HG02938 (cell line): ENCODE data around the gene ULK4.
"Not testable (repeated sequence)": the region's sequence is repeated elsewhere in the genome, so short reads cannot be mapped to it uniquely, and the experiment has no call there.

Experiments
- ATAC-seq: cut with Tn5 transposase; IDR thresholded peaks from one replicate; pipeline ENCODE4 v1.9.1; 2021; ENCODE audit warnings: mild to moderate bottlenecking, moderate library complexity; ENCODE audit not compliant: unreplicated experiment

Gene ULK4

DNA sequence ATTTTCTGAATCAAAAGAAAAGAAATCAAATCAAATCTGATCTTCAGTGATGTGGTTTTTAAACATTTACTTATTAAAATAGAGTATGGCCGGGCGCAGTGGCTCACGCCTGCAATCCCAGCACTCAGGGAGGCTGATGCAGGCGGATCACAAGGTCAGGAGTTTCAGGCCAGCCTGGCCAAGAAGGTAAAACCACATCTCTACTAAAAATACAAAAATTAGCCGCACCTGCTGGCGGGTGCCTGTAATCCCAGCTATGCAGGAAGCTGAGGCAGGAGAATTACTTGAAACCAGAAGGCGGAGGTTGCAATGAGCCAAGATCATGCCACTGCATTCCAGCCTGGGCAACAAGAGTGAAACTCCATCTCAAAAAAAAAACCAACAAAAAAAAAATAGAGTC, 169.1 kb downstream of the ULK4 start:
- no peak for ATAC-seq

DNA sequence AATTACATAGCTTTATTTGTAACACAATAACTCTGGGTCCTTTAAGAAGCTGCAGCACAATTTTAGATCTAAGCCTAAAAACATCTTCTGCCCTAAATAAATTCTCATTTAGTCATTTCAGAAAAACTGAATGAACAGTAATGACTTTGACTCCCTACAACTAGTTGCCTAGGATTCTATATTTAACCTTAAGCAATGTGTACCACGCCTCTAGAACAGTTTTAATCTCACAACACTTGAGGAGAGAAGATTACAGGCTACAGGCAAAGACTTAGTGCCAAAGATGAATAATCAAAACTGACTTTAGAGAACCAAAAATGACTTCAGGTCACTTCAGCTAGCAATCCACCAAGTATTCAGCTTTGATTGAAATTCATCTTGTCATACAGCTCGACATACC, 192.8 kb downstream of the ULK4 start:
- ATAC-seq = no peak

DNA sequence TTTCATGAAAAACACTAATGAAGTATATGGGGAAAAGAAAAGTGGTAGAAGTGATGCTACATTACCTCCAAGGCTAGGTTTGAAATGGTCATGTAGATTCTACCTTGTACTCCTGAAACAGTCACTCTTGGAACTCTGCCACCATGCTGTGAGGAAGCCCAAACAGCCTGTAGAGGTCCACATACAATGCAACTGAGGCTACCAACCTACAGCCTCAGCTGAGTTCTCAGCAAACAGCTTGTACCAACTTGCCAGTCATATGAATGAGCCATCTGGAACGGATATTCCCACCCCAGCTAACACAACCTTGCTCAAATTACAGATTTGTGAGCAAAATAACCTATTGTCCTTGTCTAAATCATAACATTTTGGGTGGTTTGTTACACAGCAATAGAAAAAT, 193.5 kb downstream of the ULK4 start:
- ATAC-seq = no peak

DNA sequence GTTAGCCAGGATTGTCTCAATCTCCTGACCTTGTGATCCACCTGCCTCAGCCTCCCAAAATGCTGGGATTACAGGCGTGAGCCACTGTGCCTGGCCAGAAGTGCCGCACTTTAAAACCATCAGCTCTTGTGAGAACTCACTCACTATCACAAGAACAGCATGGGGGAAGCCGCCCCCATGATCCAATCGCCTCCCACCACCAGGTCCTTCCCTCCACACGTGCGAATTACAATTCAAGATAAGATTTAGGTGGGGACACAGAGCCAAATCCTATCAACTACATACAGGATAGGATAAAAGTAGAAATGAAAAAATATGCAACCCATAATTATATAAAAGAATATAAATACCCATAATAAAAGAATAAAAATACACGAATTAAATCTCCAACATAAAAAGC, 199.0 kb downstream of the ULK4 start:
- ATAC-seq = not testable (repeated sequence)

DNA sequence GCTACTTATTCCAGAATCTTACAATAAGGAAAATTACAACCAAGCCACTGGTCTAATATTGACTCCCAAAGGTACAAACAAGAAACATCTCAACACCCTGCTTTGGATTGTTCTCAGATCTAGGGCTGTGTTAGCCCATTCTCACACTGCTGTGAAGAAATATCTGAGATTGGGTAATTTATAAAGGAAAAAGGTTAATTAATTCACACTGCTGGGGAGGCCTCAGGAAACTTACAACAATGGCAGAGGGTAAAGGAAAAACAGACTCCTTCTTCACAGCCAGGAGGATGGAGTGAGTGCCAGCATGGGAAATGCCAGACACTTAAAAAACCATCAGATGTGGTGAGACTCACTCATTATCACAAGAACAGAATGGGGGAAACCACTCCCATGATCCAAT, 208.3 kb downstream of the ULK4 start:
- ATAC-seq = no peak

DNA sequence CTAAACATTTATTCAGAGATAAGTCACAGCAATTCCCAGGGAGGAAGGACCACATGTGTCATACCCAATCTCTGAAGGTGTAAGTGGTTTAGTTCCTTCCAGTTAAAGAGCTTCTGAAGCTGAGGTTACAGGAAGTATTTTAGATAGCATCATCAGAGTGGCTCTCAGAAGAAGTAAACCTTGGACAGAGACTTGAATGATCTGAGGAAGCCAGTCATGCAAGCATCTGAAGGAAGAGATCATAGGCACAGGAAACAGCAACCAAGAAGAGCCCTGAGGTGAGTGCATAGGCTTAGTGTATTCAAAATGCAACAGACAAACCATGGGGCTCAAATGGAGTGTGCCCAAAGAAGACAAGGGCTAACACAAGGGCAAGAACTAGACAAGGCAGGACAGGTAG, 210.3 kb downstream of the ULK4 start:
- no peak for ATAC-seq

DNA sequence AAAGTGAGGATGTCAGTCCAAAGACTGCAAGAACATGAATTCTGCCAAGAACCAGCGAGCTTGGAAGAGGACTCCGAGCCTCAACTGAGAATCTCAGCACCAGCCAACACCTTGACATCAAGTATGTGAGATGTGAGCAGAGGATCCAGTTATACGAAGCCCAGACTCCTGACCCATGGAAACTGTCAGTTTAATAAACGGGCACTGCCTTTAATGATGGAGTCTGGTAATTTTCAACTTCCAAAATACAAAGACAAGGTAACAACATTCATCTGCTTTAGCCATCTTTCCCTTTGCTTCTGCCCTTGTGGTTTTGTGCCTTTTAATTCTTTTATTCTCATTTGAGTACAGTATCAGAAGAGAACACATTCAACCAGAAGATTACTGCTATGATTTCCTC, 211.9 kb downstream of the ULK4 start:
- ATAC-seq = no peak

DNA sequence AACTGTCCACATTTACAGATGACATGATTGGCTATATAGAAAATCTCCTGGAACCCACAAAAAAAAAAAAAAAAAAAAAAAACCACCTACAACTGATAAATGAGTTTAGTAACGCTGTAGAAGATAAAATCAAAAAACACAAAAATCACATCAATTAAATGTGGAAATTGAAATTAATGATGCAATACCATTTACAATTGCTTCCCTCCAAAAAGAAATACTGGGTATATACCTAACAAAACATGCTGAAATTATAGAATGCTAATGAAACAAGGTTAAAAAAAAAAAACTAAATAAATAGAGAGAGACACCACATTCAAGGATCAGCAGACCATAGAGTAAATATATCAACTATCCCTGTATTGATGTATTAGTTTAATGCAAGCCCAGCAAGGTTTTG, 215.7 kb downstream of the ULK4 start:
- ATAC-seq = no peak

DNA sequence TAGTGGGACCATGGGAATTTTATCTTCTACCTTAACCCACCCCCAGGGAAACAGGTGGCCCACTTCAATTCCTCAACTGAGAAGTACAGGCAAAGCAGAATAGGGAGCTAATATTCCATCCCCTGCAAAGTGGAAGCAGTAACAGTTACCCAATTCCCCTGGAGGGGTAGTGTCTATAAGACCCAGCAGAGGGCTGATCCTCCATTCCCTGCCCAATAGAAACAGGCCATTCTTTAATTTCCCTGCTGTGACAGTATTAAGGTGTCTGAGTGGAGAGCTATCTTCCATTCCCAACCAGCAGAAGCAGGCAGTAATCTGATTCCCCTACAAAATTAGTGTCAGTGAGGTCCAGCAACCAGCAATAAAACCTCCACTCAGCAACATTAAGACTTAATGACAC, 219.8 kb downstream of the ULK4 start:
- no peak for ATAC-seq

DNA sequence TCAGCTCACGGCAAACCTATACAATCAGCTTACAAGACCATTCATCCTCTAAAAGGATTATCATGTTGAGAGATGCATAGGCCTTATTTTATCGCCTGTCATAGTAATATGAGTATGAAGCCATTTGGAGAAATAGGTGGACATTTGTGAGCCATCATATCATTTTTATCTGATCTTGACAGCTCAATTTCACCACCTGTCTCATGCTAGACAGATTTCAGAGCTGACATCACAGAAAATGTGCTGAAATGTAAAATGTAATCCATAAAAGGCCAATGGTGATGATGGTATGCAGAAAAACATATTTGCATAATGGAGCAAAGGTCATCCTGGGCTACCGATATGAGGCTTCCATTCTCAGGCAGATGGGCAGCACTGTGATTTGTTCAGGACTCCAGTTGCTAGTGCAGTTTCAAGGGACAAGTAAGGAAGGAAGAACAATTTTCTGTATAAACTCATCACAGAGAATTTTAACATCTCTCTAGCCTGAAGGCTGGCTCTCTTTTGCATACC, 221.5 kb downstream of the ULK4 start:
- no peak for ATAC-seq

DNA sequence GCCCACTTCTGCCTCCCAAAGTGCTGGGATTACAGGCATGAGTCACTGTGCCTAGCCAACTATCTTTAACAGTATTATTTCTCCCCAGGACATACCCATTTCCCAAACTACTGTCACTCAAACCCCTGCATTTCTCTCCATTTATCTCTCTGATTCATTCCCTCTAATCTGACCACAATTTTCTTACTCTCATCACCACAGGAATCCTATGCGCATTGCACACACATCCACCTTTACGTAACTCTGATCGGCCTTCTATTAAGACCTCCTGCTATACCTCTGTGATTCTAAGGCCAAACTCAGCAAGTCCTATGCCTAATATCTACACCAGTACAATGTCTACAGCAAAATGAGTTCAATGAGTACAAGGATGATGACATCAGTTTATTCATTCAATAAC, 235.0 kb downstream of the ULK4 start:
- ATAC-seq = no peak

DNA sequence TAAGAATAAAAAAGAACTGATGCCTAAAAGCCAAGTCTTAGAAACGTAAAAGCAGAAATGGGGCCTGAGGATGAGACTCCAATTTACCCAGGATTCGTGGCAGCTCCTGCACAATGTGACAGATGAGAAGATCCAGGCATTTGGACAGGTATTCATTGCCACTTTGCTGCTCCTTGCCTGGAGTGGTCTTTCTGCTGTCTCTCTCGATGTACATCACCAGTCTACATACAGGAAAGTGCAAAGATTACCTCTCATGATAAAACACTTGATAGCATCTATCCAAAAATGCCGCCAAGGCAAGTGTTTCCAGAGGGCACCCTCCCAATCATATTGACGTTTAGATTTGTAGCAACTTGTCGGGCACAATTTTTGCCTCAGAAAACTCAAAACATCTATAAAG, 244.3 kb downstream of the ULK4 start:
- ATAC-seq = no peak

DNA sequence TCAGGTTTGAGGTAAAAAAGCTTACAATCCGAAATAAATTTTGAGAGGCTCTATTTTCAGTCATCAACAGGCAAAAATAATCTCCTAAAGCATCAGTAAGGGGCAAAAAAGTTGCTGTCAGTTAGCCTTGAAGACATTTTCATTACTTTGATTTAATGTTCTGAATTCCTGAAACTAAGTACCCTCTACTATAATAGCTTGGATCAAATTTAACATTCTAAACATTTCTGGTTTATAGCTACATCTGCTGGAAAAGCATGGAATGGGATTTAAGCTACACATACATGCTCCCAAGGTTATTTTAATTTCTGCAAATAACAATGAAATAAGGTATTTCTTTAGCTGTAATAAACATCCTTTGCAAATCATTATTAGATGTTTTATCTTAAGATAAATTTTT, 245.4 kb downstream of the ULK4 start:
- ATAC-seq = no peak

DNA sequence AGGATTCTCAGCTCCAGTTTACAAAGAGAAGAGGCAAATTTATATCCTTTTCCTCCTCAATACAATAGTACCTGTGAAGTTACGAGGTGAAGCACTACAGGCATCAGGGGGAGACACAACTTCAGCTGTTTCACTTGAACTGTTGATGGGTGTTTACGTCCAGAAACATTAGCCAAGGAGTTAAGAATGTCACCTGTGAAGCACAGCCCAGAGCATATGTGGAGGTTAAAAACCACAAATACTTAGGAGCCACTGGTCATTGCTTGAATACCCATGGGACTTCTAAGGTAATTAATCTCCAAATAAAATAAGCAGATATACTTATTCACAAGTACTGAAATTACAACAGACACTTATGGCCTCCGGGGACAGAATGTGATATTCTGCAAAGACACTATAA, 246.5 kb downstream of the ULK4 start:
- ATAC-seq = no peak

DNA sequence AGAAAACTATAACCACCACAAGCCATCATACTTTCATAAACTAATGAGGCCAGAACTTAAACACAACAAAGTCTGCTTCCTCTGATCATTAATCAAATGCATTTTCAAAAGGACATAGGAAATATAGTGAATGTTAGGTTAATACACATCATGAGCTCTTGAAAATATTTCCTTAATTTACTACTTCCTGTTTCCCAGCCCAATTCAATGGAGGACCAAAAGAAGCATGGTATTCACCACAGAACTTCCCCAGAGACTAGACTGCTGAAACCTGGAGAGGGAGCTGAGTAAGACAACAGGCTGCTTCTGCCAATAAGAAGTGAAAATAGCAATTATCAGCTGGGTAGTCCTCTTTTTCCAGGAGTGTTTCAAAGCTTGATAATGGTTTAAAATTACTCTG, 250.3 kb downstream of the ULK4 start:
- ATAC-seq = no peak

DNA sequence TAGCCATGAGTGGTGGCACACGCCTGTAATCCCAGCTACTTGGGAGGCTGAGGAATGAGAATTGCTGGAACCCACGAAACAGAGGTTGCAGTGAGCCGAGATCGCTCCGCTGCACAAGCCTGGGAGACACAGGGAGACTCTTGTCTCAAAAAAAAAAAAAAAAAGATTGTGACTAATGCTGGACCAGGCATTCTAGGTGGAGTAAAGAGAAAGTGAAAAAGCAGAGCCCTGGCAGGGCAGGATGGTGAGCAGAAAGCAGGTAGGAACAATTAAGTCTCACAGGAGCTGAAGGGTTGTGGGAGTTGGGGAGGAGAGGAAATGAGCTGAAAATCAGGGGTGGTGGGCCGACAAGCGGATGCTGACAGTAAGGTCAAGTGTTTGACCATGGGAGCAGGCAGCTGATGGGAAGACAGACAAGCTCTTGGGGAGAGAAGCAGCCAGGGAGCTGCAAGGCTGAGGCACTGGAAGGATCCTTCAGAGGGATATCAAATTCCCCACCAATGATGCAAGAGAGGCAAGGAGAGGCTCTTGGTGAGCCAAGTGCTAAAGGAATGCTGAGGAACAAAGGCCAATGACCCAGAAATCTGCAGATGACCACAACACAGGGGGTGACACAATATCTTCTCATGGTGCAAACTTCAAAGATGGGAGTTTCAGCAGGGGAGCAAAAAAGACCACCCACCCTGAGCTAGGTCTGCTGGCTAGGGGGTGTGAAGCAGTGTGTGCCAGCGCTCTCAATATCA, 251.1 kb downstream of the ULK4 start:
- no peak for ATAC-seq

DNA sequence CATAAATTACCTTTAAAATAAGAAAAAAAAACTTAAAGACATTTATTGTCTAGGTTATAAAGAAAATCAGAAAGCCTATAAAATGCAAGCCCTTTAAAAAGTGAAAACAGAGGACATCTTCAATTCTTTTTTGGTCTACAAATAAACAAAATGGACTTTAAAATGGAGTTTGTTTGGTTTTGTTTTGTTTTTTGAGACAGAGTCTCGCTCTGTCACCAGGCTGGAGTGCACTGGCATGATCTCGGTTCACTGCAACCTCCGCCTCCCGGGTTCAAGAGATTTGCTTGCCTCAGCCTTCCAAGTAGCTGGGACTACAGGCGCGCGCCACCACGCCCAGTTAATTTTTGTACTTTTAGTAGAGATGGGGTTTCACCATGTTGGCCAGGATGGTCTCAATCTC, 252.7 kb downstream of the ULK4 start:
- not testable (repeated sequence) for ATAC-seq

DNA sequence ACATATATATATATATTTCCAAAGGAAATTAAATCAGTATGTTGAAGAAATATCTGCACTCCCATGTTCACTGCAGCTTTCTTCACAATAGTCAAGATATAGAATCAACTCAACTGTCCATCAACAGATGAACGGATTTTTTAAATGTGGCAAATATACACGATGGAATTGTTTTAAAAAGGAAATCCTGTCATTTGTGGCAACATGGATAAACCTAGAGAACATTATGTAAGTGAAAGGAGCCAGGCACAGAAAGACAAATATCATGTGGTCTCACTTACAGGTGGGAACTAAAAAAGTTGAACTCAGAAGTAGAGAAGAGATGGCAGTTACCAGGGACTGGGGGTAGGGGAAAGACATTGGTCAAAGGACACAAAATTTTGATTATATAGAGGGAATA, 253.7 kb downstream of the ULK4 start:
- ATAC-seq = no peak

DNA sequence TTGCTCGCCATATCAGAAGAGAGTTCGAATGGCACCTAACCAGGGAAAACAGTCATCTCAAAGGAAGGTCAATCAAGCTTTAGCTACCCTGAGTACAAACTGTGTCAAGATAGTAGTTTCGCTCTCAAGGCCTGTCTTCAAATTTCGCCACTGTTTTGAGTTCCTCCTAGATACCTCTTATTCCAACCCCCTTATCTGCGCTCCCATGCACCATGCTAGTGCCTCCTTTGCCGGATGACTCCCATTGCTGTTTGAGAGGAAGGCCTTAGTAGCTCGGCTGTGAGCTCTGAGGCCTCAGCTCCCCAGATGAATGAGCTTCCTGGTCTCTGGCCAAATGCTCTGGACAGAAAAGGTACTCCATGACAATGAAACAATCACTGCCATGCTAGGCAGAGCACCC, 256.0 kb downstream of the ULK4 start:
- ATAC-seq = no peak

DNA sequence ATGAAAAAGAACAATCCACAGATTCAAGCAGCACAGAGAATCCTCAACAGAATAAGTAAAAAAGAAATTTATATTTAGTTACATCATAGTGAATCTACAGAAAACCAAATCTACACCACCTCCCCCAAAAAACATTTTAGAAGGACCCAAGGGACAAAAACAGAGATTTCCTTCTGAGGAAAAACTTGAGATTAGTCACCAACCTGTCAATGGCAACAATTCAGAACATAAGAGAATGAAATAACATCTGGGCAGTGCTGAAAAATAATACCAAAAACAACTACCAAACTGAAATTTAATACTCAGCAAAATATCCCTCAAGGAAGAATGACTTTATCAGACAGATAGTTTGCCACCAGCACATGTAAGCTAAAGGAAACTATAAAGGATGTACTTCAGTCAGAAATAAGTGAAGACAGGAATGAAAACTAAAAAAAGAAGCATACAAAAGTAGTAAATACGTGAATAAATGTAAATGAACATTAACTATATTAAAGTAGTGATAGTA, 260.7 kb downstream of the ULK4 start:
- ATAC-seq = no peak

DNA sequence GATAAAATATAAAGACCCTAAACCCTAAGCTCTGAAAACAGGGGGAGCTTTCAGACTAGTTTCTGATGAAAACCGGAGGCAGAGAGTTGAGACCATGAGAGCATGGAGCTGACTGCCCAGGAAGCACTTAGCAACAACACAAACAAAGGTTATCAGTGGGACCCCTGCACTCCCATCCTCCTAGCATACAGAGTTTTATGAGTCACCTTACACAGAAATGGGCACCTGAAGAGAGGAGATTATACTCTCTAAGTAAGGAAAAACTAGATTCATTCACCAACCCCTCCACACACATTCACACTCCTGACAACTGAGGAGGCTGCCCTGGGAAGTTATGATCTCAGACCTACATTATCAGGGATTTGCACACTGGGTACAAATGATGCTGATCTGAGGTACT, 261.7 kb downstream of the ULK4 start:
- ATAC-seq = no peak

DNA sequence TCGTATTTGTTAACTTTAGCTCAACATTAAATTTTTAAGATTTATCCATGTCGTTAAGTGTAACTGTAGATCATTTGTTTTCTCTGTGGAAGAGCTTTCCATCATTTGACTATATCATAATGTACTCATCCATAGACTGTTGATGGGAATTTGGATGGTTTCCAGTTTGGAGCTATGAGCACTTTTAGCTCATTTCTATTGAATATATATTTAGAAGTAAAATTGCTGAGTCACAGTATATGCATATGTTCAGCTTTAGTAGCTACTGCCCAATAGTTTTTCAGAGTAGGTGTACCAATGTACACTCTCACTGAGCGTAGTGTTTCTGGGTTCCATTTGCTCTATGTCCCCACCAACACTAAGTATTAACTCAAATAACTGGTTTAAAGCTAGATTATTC, 263.0 kb downstream of the ULK4 start:
- no peak for ATAC-seq

DNA sequence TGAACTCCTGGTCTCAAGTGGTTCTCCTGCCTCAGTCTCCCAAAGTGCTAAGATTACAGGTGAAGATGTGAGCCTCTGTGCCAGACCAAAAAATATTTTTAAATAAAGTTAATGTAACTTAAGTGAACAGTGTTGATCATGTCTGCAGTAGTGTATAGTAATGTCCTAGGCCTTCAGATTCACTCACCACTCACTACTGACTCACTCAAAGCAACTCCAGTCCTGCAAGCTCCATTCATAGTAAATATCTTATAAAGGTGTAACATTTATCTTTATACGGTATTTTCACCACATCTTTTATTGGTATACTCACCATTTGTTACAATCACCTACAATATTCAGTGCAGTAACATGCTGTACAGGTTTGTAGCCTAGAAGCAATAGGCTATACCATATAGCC, 264.2 kb downstream of the ULK4 start:
- ATAC-seq = no peak
